Measurements from ENCODE around the gene NPIPB13. TPM values are rescaled to one million over a fixed set of nuclear protein-coding genes. Genes with fewer than 3 reads are reported as not detected.
"Not testable (repeated sequence)": the region's sequence is repeated elsewhere in the genome, so short reads cannot be mapped to it uniquely, and the experiment has no call there.

The NPIPB13 gene
- 10 to 100 TPM in 1 of 2 experiments, 1 to 10 TPM in 1; 6.5 to 11.9 TPM for total RNA-seq

DNA sequence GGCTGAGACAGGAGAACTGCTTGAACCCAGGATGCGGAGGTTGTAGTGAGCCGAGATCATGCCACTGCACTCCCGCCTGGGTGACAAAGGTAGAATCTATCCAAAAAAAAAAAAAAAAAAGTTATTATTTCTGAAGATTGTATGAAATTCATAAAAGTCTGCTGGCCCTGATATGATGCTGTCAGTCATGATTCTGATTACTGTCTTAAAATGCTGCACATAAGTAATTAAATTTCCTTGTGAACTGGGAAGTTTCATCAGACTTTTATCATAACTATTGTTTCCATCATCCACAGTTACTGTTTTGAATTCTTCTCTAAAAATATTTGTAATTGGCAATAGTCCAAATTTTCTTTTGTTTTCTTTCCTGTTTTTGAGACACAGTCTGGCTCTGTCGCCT lies at the start of gene NPIPB13:
Gene NPIPB13, minus strand, starts transcription at position 101 of the 400 bp plus-strand sequence. CDS start 2,906 bp downstream, outside the sequence.
- POLR2A ChIA-PET; H3K36me3 Mint-ChIP-seq; DNase-seq; H3K4me3 Mint-ChIP-seq; H3K4me1 Mint-ChIP-seq (ENCODE audit: low read depth); CTCF ChIA-PET; H3K9me3 Mint-ChIP-seq; H3K27me3 Mint-ChIP-seq; H3K27ac Mint-ChIP-seq; intact Hi-C loops (cut with micrococcal nuclease): not testable (repeated sequence)

DNA sequence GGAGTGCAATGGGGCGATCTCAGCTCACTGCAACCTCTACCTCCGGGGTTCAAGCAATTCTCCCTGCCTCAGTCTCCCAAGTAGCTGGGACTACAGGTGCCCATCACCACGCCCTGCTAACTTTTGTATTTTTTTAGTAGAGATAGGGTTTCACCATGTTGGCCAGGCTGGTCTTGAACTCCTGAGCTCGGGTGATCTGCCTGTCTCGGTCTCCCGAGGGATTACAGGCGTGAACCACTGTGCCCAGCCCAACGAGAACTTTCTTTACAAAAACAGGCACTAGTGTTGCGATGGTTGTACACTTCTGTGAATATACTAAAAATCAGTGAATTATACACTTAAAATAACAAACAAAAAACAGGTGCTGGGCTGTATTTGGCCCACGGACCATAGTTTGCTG lies 34.1 kb upstream of the NPIPB13 start:
- POLR2A ChIA-PET; H3K4me1 Mint-ChIP-seq (ENCODE audit: low read depth); H3K36me3 Mint-ChIP-seq; H3K4me3 Mint-ChIP-seq; intact Hi-C loops (cut with micrococcal nuclease); CTCF ChIA-PET; H3K27me3 Mint-ChIP-seq; DNase-seq; H3K27ac Mint-ChIP-seq; H3K9me3 Mint-ChIP-seq: not testable (repeated sequence)

DNA sequence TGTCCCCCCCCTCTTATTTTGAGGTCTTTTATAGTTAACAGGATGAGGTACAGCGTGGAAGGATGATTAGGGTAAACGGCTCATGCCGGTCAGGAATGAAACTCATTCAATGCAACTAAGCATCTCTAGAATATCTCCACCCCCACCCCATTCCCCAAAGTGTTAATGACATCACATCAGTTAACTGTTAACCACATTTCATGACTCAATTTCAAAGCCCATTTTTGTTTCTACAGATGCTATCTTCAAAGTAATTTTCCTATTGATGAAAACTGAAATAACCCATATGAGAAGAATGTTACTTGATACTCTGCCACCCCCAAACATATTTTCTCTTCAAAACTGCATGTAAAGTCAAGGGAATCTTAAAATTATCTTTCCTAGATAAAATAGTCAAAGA lies 30.2 kb upstream of the NPIPB13 start:
- H3K27ac Mint-ChIP-seq; intact Hi-C loops (cut with micrococcal nuclease); CTCF ChIA-PET; DNase-seq; POLR2A ChIA-PET; H3K4me1 Mint-ChIP-seq (ENCODE audit: low read depth); H3K4me3 Mint-ChIP-seq; H3K36me3 Mint-ChIP-seq; H3K9me3 Mint-ChIP-seq; H3K27me3 Mint-ChIP-seq: not testable (repeated sequence)

DNA sequence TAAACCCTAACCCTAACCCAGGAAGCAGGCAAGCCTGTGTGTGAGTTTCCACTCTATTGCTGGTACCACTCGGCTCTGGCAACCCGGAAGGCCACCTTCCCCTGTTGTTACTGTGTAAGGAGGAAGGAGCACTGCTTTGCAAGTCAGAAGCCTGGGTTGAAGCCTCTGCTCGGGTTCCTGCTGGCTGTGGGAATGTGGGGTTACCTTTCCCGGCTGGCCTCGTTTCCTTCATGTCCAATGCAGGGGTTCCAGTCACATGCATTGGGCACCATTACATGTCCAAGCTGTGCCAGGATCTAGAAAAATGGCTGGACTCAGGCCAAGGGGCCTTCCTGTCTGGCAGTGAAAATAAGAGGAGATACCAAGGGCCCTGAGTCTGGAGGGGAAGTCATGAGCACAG lies 31.2 kb downstream of the NPIPB13 start:
- H3K9me3 Mint-ChIP-seq; H3K27ac Mint-ChIP-seq; H3K4me1 Mint-ChIP-seq (ENCODE audit: low read depth); POLR2A ChIA-PET; H3K27me3 Mint-ChIP-seq; intact Hi-C loops (cut with micrococcal nuclease); H3K4me3 Mint-ChIP-seq; CTCF ChIA-PET; H3K36me3 Mint-ChIP-seq; DNase-seq: not testable (repeated sequence)

DNA sequence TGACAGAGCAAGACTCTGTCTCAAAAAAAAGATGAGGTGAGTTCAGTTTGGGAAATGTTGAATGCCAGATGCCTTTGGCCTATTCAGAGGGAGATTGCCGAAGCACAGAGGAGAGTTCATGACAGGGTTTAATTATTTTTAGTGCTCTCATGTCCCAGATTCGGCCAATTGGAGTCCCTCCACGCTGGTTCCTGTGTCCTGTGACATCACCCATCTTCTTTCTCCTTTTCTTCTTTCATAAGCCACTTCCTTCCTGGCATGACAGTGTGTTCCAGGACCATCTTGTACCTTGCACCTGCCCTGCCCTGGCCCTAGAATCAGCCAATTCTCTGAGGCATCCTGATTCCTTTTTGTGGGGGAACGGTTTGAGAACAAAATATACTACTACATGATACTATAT lies 36.9 kb downstream of the NPIPB13 start:
- H3K4me3 Mint-ChIP-seq; H3K4me1 Mint-ChIP-seq (ENCODE audit: low read depth); intact Hi-C loops (cut with micrococcal nuclease); POLR2A ChIA-PET; H3K27ac Mint-ChIP-seq; H3K27me3 Mint-ChIP-seq; DNase-seq; CTCF ChIA-PET; H3K9me3 Mint-ChIP-seq; H3K36me3 Mint-ChIP-seq: not testable (repeated sequence)

DNA sequence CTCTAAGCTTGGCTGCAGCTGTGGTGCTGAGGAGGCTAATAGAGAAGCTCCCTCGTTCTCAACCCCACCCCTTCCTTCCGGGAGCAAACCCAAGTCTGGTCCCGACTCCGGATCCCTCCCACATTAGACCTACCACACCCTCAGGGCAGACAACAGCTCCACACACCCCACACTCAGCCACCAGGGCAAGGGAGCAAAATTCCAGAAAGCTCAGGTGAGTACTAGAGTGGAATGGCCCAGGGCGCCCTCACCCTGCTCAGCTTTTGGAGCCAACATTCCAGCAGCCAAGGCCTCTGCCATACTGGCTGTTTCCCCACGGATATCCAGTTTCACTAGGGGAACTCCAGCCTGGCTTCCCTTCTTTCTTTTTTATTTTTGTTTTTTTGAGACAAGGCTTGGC lies 39.2 kb downstream of the NPIPB13 start:
- POLR2A ChIA-PET; H3K9me3 Mint-ChIP-seq; H3K27me3 Mint-ChIP-seq; H3K4me3 Mint-ChIP-seq; intact Hi-C loops (cut with micrococcal nuclease); H3K27ac Mint-ChIP-seq; H3K4me1 Mint-ChIP-seq (ENCODE audit: low read depth); CTCF ChIA-PET; H3K36me3 Mint-ChIP-seq: not testable (repeated sequence)
- peak; percentile 48 for DNase-seq

DNA sequence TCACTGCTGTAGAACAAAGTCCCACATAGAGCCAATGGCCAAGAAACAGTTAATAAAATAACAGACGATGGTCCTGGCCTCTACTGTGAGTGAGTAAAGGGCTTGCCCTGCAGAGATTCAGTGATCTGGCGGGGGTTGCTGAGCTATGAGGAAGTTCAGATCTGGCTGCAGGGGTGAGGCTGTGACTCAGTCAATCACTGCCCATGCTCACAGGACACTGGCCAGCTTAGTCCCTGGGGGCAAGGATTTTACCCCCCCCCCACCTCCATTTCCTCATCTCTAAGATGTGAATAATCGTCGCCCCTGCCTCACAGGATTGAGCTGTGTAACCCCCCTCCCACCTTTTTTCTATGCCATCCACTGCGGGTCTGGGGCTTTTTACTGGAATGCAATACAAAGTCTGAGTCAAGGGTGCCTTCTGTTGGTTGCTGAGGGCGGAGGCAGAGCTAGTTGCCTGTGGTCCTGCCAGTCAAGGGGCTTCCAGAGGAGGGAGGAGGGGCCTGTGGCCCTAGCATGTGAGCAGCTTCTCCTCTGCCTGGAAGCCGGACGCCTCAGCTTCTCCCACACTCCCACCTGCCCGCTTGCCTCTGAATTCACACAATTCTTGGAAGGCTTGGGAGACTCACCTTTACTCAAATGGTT lies 41.1 kb downstream of the NPIPB13 start:
- POLR2A ChIA-PET; H3K36me3 Mint-ChIP-seq; H3K4me3 Mint-ChIP-seq; H3K4me1 Mint-ChIP-seq (ENCODE audit: low read depth); H3K27me3 Mint-ChIP-seq; H3K9me3 Mint-ChIP-seq; H3K27ac Mint-ChIP-seq; intact Hi-C loops (cut with micrococcal nuclease); CTCF ChIA-PET: not testable (repeated sequence)
- peak; percentile 8 for DNase-seq

DNA sequence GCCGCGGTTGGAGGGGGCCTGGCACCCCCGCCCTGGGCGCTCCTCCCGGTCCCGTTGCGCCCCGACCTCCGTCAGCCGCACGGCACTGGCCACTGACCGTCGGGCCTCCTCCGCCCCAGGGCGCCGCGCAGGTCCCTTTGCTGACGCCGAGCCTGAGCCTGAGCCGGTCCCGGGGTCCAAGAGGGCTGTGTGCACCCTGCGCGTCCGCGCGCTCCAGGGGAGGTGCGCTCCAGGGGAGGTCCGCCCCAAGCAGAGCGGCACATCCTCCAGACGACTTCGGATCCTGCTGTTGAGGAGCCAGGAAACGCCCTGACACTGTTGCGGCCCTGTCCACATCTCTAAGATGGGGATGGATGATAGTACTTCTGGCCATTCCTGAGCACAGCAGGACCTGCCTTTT lies 42.0 kb downstream of the NPIPB13 start:
- intact Hi-C loops (cut with micrococcal nuclease), result not testable (repeated sequence)

DNA sequence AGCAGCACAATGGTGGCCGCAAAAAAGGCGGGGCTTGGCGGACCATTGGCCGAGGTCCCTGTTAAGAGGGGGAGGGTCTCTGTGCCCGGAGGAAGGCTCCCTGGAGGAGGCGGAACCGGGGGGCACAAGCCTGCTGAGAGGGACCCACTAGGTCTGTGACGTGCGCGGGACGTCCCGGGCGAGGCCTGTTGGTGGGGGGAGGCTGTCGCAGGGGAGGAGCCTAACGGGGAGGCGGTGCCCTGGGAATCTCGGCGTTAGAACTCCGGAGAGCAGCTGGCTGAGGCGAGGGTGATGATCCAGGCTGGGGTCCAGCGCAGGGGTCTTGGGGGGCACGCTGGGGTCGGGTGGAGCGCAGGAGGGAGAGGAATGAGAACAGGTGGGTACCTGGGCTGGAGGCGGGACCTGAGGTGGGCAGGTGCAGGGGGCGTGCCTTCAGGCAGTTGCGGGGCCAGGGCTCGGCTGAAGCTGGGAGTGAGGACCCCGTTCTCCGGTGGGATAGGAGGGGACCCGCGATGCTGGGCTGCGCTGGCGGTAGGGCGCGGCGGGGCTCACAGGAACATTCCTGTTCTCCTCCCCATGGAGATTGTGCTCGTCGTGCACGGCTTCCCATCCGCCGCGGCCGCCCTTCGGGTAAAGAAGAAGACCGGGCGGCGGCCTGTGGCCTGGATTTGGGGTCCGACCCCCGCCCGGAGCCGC lies 42.6 kb downstream of the NPIPB13 start:
- intact Hi-C loops (cut with micrococcal nuclease); H3K9me3 Mint-ChIP-seq; CTCF ChIA-PET; H3K27ac Mint-ChIP-seq; POLR2A ChIA-PET; H3K36me3 Mint-ChIP-seq; H3K4me3 Mint-ChIP-seq; H3K27me3 Mint-ChIP-seq; H3K4me1 Mint-ChIP-seq (ENCODE audit: low read depth): not testable (repeated sequence)
- DNase-seq, result peak; percentile 8

More for the DNA sequence above, 42.0 kb downstream of the NPIPB13 start:
- H3K27me3 Mint-ChIP-seq; H3K4me3 Mint-ChIP-seq; H3K27ac Mint-ChIP-seq; H3K36me3 Mint-ChIP-seq; H3K9me3 Mint-ChIP-seq; CTCF ChIA-PET; POLR2A ChIA-PET; H3K4me1 Mint-ChIP-seq (ENCODE audit: low read depth); DNase-seq: not testable (repeated sequence)

DNA sequence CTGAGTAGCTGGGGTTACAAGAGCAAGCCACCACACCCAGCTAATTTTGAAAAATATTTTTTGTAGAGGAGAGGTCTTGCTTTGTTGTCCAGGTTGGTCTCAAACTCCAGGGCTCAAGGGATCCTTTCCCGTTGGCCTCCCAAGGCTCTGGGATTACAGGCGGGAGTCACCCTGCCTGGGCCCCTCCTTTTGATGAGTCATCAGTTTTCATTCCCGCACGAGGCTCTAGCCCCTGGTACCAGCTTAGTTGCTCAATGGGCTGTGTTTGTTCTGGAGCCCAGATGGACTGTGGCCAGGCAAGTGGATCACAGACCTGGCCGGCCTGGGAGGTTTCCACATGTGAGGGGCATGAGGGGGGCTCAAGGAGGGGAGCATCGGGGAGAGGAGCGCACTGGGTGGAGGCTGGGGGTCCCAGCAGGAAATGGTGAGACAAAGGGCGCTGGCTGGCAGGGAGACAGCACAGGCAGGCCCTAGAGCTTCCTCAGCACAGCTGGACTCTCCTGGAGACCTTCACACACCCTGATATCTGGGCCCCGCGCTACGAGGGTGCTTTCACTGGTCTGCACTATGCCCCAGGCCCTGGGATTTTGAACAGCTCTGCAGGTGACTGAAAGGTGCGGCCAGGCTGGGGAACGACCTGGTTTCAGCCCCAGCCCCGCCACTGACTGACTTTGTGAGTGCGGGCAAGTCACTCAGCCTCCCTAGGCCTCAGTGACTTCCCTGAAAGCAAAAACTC lies 48.5 kb downstream of the NPIPB13 start:
- CTCF ChIA-PET; intact Hi-C loops (cut with micrococcal nuclease); H3K4me1 Mint-ChIP-seq (ENCODE audit: low read depth); H3K36me3 Mint-ChIP-seq; H3K27ac Mint-ChIP-seq; H3K27me3 Mint-ChIP-seq; H3K4me3 Mint-ChIP-seq; DNase-seq; POLR2A ChIA-PET; H3K9me3 Mint-ChIP-seq: not testable (repeated sequence)

DNA sequence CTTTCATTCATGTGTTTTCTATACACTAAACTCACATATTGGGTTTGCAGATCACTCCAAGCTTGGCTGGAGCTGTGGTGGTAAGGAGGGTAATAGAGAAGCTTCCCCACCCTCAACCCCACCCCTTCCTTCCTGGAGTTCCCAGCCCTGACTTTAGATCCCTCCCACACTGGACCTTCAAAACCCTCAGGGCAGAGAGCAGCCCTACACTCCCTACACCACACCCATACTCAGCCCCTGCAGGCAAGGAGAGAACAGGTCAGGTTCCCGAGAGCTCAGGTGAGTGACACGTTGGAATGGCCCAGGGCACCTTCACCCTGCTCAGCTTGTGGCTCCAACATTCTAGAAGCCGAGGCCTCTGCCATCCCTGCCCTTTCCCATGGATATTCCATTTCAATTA lies 49.2 kb downstream of the NPIPB13 start, which contains the start of gene SULT1A3:
Gene SULT1A3, plus strand, starts transcription at position 207 of the 400 bp plus-strand sequence. CDS start 1,474 bp downstream, outside the sequence.
- CTCF ChIA-PET; H3K9me3 Mint-ChIP-seq; H3K27me3 Mint-ChIP-seq; H3K36me3 Mint-ChIP-seq; POLR2A ChIA-PET; H3K4me3 Mint-ChIP-seq; DNase-seq; H3K4me1 Mint-ChIP-seq (ENCODE audit: low read depth); H3K27ac Mint-ChIP-seq; intact Hi-C loops (cut with micrococcal nuclease): not testable (repeated sequence)

All from activated CD4-positive, alpha-beta memory T cell treated with anti-CD3 and anti-CD28 coated beads for 36 hours (primary cell).